ENCODE results near the gene ALDH4A1.

The ALDH4A1 gene

GRCh38 chr1:18936471-18936813 is 34.1 kb upstream of the ALDH4A1 start:
- H3K4me2 ChIP-seq (ENCODE audit: insufficient read depth, low read length) = no peak overlapping the region
- H3K4me3 ChIP-seq (ENCODE audit: low read depth in 1 of 2, low read length in 2 of 2) = no peak overlapping the region
- TF ChIP-seq EZH2 (IDR thresholded peaks at IDR 0.05; ENCODE audit: borderline replicate concordance, low read depth, low read length, severe bottlenecking) = no peak
- TF ChIP-seq, protein P1, sequence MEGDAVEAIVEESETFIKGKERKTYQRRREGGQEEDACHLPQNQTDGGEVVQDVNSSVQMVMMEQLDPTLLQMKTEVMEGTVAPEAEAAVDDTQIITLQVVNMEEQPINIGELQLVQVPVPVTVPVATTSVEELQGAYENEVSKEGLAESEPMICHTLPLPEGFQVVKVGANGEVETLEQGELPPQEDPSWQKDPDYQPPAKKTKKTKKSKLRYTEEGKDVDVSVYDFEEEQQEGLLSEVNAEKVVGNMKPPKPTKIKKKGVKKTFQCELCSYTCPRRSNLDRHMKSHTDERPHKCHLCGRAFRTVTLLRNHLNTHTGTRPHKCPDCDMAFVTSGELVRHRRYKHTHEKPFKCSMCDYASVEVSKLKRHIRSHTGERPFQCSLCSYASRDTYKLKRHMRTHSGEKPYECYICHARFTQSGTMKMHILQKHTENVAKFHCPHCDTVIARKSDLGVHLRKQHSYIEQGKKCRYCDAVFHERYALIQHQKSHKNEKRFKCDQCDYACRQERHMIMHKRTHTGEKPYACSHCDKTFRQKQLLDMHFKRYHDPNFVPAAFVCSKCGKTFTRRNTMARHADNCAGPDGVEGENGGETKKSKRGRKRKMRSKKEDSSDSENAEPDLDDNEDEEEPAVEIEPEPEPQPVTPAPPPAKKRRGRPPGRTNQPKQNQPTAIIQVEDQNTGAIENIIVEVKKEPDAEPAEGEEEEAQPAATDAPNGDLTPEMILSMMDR (IDR thresholded peaks at IDR 0.05; ENCODE audit: borderline replicate concordance, extremely low read depth, low read length, poor library complexity, severe bottlenecking) = no peak
- peaks cover 27% of the 10 kb centered on the region for H4K20me1 ChIP-seq (ENCODE audit: insufficient read depth, low read length)
- ATAC-seq (ENCODE audit: insufficient read depth, low read depth) (no peak), DNase-seq (no peak)
- no peaks in the 10 kb centered on the region for H3K4me1 ChIP-seq (ENCODE audit: insufficient read depth, low read length)
- H3K36me3 ChIP-seq (ENCODE audit: insufficient read depth, low read length) = no peaks in the 10 kb centered on the region
- no peak overlapping the region for H2AFZ ChIP-seq (ENCODE audit: low read depth, low read length)
- no peaks in the 10 kb centered on the region for H3K27me3 ChIP-seq (ENCODE audit: insufficient read depth, low read length, poor library complexity)
- H3K79me2 ChIP-seq (ENCODE audit: insufficient read depth, low read length) = no peaks in the 10 kb centered on the region
- H3K9me3 ChIP-seq (ENCODE audit: insufficient read depth, low read length, severe bottlenecking) = no peaks in the 10 kb centered on the region
- H3K27ac ChIP-seq (ENCODE audit: low read length) = no peak overlapping the region
- H3K9ac ChIP-seq (ENCODE audit: low read depth, low read length) = no peak overlapping the region

- H3K36me3 ChIP-seq (ENCODE audit: insufficient read depth, low read length) = no peaks in the 10 kb centered on the region
- no peaks in the 10 kb centered on the region for H3K9me3 ChIP-seq (ENCODE audit: insufficient read depth, low read length, severe bottlenecking)
- H3K4me3 ChIP-seq (ENCODE audit: low read depth in 1 of 2, low read length in 2 of 2) = no peak overlapping the region
- TF ChIP-seq, protein P1 (IDR thresholded peaks at IDR 0.05; ENCODE audit: borderline replicate concordance, extremely low read depth, low read length, poor library complexity, severe bottlenecking) = no peak
- TF ChIP-seq EZH2 (IDR thresholded peaks at IDR 0.05; ENCODE audit: borderline replicate concordance, low read depth, low read length, severe bottlenecking) = no peak
- H3K4me1 ChIP-seq (ENCODE audit: insufficient read depth, low read length) = no peaks in the 10 kb centered on the region
- H3K4me2 ChIP-seq (ENCODE audit: insufficient read depth, low read length) = no peak overlapping the region
- DNase-seq (no peak), ATAC-seq (ENCODE audit: insufficient read depth, low read depth) (no peak)
- no peak overlapping the region for H3K9ac ChIP-seq (ENCODE audit: low read depth, low read length)
- H4K20me1 ChIP-seq (ENCODE audit: insufficient read depth, low read length) = peaks cover 15% of the 10 kb centered on the region
- no peaks in the 10 kb centered on the region for H3K79me2 ChIP-seq (ENCODE audit: insufficient read depth, low read length)
- no peak overlapping the region for H3K27ac ChIP-seq (ENCODE audit: low read length)
- no peak overlapping the region for H2AFZ ChIP-seq (ENCODE audit: low read depth, low read length)
- no peaks in the 10 kb centered on the region for H3K27me3 ChIP-seq (ENCODE audit: insufficient read depth, low read length, poor library complexity)
These were observed 32.0 kb upstream of the ALDH4A1 start for GRCh38 chr1:18934205-18935000.

GRCh38 chr1:18932879-18933278 is 30.5 kb upstream of the ALDH4A1 start:
- Histone ChIP-seq H3K79me2 (ENCODE audit: insufficient read depth, low read length) (no peaks in the 10 kb centered on the region), H2AFZ (ENCODE audit: low read depth, low read length) (no peak overlapping the region), H3K27me3 (ENCODE audit: insufficient read depth, low read length, poor library complexity) (no peaks in the 10 kb centered on the region), H3K4me2 (ENCODE audit: insufficient read depth, low read length) (no peak overlapping the region), H3K36me3 (ENCODE audit: insufficient read depth, low read length) (no peaks in the 10 kb centered on the region), H3K4me3 (ENCODE audit: low read depth in 1 of 2, low read length in 2 of 2) (no peak overlapping the region), H3K4me1 (ENCODE audit: insufficient read depth, low read length) (peaks cover 14% of the 10 kb centered on the region), H3K9ac (ENCODE audit: low read depth, low read length) (no peak overlapping the region), H3K27ac (ENCODE audit: low read length) (no peak overlapping the region), H3K9me3 (ENCODE audit: insufficient read depth, low read length, severe bottlenecking) (no peaks in the 10 kb centered on the region), H4K20me1 (ENCODE audit: insufficient read depth, low read length) (peaks cover 13% of the 10 kb centered on the region; the same call in 1 of the 2 replicates)
- ATAC-seq (ENCODE audit: insufficient read depth, low read depth) (no peak), DNase-seq (no peak)
- TF ChIP-seq EZH2 (IDR thresholded peaks at IDR 0.05; ENCODE audit: borderline replicate concordance, low read depth, low read length, severe bottlenecking) = no peak
- TF ChIP-seq, protein P1 (IDR thresholded peaks at IDR 0.05; ENCODE audit: borderline replicate concordance, extremely low read depth, low read length, poor library complexity, severe bottlenecking) = no peak
